Erythroblast (primary cell): ENCODE measurements around the gene SFSWAP.
"Not testable (repeated sequence)": the region's sequence is repeated elsewhere in the genome, so short reads cannot be mapped to it uniquely, and the experiment has no call there.

Experiments used
- GATA1 ChIP-seq: IDR thresholded peaks from 2 replicates; pipeline ENCODE4 v1.6.1; 2011; ENCODE audit warnings: low read depth, mild to moderate bottlenecking, control low read depth, low read length, moderate library complexity
- POLR2A ChIP-seq: IDR thresholded peaks from 2 replicates; pipeline ENCODE4 v1.6.1; 2011; ENCODE audit warnings: mild to moderate bottlenecking, low read length

DNA sequence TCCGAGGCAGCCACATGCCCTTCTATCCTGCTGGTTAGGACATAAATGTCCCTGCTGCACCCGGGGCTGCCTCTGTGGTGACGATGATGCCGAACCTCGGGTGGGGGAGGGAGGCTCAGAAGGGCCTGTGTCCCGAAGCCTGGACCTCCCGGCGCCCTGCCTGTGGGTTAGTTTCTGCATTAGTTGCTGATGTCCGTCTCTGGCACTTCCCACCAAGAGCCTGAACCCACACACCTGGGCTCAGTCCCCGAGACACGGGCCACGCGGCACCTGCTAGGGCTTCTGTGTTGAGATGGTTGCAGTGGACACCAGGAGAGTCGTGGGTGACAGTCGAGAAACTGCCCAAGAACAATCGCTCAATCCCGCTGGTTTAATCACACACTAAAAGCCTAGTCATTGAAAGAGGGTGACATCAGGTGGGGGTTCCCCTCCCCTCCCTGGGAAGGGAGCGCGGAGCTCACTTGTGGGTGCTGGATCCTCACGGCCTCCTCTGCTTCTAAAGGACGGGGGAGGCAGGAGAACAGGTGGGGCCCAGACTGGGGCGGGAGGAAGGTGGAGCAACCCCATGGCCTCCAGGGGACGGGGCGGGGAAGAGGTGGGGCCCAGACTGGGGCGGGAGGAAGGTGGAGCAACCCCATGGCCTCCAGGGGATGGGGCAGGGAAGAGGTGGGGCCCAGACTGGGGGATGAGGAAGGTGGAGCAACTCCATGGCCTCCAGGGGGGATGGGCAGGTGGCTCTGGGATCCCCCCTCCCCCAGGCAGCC, 29.0 kb upstream of the SFSWAP start:
- TF ChIP-seq POLR2A, GATA1: not testable (repeated sequence)
